ENCODE measurements around the gene ESR2.
"Not testable (repeated sequence)": the region's sequence is repeated elsewhere in the genome, so short reads cannot be mapped to it uniquely, and the experiment has no call there.

ESR2 gene

DNA sequence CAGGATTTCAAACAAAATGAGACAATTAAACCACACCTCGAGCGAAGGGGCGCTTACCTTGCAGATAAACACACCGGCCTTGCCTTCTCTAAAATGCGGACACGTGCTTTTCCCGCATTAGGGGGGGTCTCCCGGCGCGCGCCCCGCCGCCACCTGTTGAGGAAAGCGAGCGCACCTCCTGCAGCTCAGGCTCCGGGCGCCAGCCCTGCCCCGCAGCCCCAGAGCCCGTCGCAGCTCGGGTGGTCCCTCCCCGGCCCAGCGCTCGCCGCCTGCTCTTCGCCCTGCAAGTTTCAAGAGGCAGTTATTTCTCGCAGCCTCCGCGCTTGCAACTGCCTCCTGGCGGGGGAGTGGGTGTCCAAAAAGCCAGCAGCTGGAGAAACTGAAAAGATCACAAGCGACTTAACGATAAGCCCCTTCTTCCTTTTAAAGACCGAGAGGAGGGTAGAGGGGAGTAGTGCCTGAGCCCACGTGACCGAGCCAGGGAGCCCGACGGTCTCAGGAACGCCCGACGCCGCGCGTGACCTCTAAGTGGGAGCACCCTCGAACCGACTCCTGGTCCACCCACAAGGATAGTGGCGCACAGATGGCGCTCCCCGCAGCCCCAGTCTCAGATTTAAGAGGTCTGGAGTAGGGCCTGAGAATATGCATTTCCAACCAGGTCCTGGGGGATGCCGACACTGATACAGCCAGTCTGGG lies at the start of gene ESR2:
TSS of gene ESR2 (minus strand) at position 396 of the 696 bp plus-strand sequence. CDS start 11,386 bp downstream, outside the sequence.
- Mint-ChIP-seq H3K27me3 (peaks cover 0 to 26% of the 10 kb centered on the region in 2 donors), H3K4me3 (peak within 1 kb of the TSS; percentile 90 to 94), H3K36me3 (peaks cover 0 to 3% of the 10 kb centered on the region in 2 donors), H3K27ac (peak within 1 kb of the TSS; percentile 92), H3K4me1 (peaks cover 7 to 25% of the 10 kb centered on the region in 2 donors), H3K9me3 (no peaks in the 10 kb centered on the region)
- peak; percentile 59 to 62 for ATAC-seq (replicated peaks)
- DNase-seq: peak; percentile 39

DNA sequence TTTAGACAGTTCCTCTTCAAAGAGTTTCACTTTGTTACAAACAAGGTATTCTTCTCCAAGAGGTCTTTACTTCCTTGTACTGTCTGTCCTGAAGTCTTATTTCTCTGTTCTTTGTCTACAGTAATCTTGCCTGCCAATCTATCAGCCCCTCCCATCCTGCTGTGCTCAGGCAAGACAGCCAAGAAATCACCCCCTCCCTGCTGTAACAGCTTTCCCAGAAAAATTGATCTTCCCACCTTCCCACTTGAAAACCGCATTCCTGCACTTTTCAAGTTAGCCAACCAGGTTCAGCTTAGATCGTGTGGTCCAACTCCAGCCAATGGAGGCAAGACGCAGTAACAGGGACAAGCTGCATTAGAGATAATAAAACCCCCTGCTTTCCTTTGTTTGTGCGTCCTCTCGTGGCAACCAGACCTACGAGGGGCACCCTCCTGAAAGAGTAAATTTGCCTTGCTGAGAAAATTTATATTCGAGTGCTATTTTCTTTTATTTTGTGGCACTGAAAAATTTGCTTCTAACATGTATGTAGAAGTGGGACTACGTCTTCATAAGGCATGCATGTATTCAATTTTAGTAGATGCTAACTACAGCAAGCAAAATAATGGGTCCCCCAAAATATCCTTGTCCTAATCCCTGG lies 46.5 kb upstream of the ESR2 start:
- peak overlapping the region; percentile 80 for H3K27ac Mint-ChIP-seq
- peaks cover 12 to 23% of the 10 kb centered on the region in 2 donors for H3K4me1 Mint-ChIP-seq
- ATAC-seq (replicated peaks) (no peak), DNase-seq (no peak)
- peak overlapping the region in 1 of 2 donors; percentile 41 for H3K4me3 Mint-ChIP-seq
- no peaks in the 10 kb centered on the region for H3K27me3 Mint-ChIP-seq
- peaks cover 6 to 8% of the 10 kb centered on the region in 2 donors for H3K9me3 Mint-ChIP-seq
- H3K36me3 Mint-ChIP-seq: peaks cover 5 to 7% of the 10 kb centered on the region in 2 donors

DNA sequence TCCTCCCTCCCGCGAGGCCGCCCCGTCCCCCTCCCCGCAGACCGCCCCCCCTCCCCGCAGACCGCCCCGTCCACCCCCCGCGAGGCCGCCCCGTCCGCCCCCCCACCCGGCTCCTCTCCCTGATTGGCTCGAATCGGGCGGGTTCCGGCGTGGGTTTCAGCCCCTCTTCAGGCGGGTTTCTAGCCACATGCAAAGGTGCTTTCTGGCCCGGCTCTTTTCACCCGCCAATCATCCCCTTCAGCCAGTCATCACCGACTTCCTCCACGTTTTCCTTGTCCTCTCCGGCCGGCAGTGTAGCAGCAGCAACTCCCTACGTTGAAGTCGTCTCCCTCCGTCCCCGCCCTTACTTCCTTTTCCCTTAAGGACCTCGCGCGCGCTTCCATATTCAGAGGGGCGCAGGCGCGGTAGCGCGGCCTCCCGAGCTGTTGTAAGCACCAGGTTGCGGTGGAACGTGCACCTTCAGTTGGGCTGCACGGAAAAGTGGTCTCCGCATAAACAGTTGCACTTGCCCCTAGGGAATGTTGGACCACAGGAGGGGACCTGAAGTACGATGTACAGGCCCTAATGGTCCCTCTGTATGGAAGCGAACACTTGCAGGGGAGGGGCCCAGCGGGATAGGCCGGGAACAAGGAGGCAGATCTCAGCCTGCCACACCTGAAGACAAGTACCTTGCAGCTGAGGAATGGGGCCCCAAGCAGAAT lies 44.6 kb upstream of the ESR2 start:
- peaks cover 14 to 23% of the 10 kb centered on the region in 2 donors for H3K4me1 Mint-ChIP-seq
- H3K4me3 Mint-ChIP-seq: peak overlapping the region; percentile 87 to 99
- peak overlapping the region; percentile 97 for H3K27ac Mint-ChIP-seq
- H3K27me3 Mint-ChIP-seq: no peaks in the 10 kb centered on the region
- peaks cover 5 to 7% of the 10 kb centered on the region in 2 donors for H3K36me3 Mint-ChIP-seq
- DNase-seq: peak; percentile 92
- peak; percentile 89 to 91 for ATAC-seq (replicated peaks)
- peaks cover 6 to 8% of the 10 kb centered on the region in 2 donors for H3K9me3 Mint-ChIP-seq

DNA sequence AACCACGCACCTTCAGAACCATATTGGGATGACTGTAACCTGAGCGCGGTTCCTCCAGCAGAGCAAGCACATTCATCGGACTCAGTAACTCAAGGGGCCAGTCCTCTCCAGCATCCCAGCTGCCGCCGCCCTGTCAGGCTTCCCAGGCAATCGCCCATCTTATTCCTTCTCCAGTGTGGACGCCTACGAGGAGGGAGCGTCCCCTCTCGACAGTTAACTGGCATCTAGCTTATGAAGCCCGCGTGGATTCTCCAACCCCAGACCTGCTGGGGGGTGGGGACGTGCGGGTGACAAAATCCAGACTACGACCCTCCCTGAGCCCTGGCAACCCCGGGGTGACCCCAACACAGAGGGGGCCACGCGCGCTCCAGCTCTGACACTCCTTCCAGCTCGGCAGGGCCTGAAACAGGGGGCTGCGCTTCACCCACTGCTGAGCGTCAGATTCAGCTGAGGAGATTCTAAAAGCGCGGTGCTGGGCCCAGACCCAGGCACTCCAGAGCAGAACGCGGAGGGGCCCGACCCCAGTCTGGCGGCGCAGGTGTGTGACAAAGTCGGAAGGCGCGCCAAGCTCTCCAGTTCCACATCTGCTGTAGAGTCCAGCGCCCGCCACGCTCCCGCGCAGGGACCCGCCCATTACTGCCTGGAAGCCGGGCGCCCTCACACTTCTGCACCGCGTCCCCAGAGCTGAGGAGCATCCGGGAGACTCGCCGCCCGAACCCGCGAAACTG lies 43.9 kb upstream of the ESR2 start:
- no peaks in the 10 kb centered on the region for H3K27me3 Mint-ChIP-seq
- H3K4me3 Mint-ChIP-seq: peak overlapping the region; percentile 87 to 99
- DNase-seq (no peak), ATAC-seq (replicated peaks) (peak; percentile 79 to 81)
- peaks cover 6 to 8% of the 10 kb centered on the region in 2 donors for H3K9me3 Mint-ChIP-seq
- H3K27ac Mint-ChIP-seq: peak overlapping the region; percentile 97
- H3K4me1 Mint-ChIP-seq: peaks cover 14 to 23% of the 10 kb centered on the region in 2 donors
- peaks cover 5 to 9% of the 10 kb centered on the region in 2 donors for H3K36me3 Mint-ChIP-seq

DNA sequence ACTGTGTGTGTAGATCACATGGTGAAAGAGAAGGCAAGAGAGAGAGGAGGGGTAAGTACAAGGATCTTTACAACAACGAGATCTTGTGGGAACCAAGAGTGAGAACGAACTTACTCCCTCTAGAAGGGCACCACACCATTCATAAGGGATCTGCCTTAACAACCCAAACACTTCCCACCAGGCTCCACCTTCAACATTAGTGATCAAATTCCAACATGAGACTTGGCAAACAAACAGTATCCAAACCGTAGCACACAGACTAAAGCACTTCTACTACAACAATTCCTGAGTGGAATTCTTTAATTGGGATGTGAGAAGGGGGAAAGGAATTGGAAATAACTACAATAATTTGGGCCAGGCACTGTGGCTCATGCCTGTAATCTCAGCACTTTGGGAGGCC lies 35.0 kb upstream of the ESR2 start:
- H3K36me3 Mint-ChIP-seq: peaks cover 4 to 6% of the 10 kb centered on the region in 2 donors
- H3K4me1 Mint-ChIP-seq: no peaks in the 10 kb centered on the region
- peaks cover 0 to 6% of the 10 kb centered on the region in 2 donors for H3K27me3 Mint-ChIP-seq
- no peak overlapping the region for H3K27ac Mint-ChIP-seq
- no peaks in the 10 kb centered on the region for H3K9me3 Mint-ChIP-seq
- ATAC-seq (replicated peaks) (no peak), DNase-seq (no peak)
- H3K4me3 Mint-ChIP-seq: no peak overlapping the region

DNA sequence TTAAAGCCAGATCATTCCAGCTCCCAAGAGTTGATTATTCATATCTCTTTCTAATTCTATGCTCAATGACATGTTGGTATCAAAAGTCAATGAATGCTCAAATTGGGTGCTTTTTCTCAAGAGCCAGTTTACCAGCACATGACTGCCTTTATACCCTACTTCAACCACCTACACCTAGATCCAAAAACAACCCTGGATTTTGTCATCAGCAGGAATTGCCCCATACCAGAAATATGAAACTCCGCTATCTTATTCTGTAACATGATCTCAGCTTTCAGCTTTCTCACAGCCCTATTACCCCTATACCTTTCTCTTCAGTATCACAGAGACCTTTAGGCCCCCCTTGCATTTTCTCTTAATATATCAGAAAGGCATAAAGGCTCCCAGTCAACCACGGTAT lies 32.3 kb upstream of the ESR2 start:
- DNase-seq (no peak), ATAC-seq (replicated peaks) (no peak)
- Mint-ChIP-seq H3K4me3 (no peak overlapping the region), H3K27ac (no peak overlapping the region), H3K4me1 (no peaks in the 10 kb centered on the region), H3K9me3 (no peaks in the 10 kb centered on the region), H3K27me3 (peaks cover 0 to 6% of the 10 kb centered on the region in 2 donors), H3K36me3 (peaks cover 3 to 4% of the 10 kb centered on the region in 2 donors)

DNA sequence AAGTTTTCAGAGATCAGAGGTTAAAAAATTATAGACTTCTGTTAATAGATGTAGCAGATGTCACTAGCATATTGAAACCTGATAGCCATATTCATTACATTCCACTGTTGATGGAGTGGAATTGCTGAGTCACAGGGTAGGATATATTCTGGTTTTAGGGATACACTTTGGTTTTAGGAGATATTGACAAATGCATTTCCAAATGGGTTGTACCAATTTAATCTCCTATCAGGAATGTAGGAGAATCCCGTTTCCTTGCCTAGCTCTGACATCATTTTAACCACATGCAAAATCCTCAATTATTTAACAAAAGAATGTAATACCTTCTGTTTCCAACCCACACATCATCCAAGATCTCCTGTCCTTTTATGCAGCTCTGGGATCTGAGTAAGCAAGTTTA lies 30.7 kb upstream of the ESR2 start:
- peaks cover 3 to 6% of the 10 kb centered on the region in 2 donors for H3K27me3 Mint-ChIP-seq
- no peak overlapping the region for H3K4me3 Mint-ChIP-seq
- no peak for DNase-seq

DNA sequence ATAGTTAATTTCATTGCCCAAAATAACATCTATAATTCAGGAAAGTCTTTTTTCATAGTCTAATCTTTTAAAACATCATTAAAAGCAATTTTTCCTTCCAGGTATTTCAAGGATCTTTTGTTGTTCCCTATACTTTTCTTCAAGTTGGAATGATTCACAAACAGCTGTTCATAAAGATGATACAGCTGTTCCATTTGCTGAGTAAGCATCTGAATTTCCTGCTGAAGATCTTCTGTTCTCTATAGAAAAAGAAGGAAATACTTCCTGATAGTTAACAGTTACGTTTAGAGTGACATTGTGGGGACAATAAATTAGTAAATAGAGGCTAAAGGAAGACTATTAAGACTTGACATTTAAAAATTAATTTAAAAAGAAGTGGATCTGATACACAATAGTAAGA lies 30.3 kb upstream of the ESR2 start:
- H3K27me3 Mint-ChIP-seq: peaks cover 3 to 6% of the 10 kb centered on the region in 2 donors
- DNase-seq: no peak
- no peak for ATAC-seq (replicated peaks)

More for the DNA sequence above, 30.7 kb upstream of the ESR2 start:
- H3K36me3 Mint-ChIP-seq: peaks cover 3 to 4% of the 10 kb centered on the region in 2 donors
- H3K4me1 Mint-ChIP-seq: no peaks in the 10 kb centered on the region
- H3K27ac Mint-ChIP-seq: no peak overlapping the region
- ATAC-seq (replicated peaks): no peak
- no peaks in the 10 kb centered on the region for H3K9me3 Mint-ChIP-seq

DNA sequence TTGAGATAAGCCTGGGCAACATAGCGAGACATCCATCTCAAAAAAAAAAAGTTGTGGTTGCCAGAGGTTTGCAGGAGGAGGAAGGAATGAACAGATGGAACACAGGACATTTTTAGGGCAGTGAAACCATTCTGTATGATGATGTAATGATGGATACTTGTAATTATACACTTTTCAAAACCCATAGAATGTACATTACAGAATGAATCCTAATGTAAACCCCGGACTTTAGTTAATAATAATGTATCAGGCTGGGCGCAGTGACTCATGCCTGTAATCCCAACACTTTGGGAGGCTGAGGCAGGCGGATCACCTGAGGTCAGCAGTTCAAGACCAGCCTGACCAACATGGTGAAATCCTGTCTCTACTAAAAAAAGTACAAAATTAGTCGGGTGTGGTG lies 26.2 kb upstream of the ESR2 start:
- ATAC-seq (replicated peaks); H3K4me1 Mint-ChIP-seq; DNase-seq; H3K9me3 Mint-ChIP-seq; H3K4me3 Mint-ChIP-seq; H3K36me3 Mint-ChIP-seq; H3K27ac Mint-ChIP-seq: not testable (repeated sequence)
- peaks cover 3 to 11% of the 10 kb centered on the region in 2 donors for H3K27me3 Mint-ChIP-seq

More for the DNA sequence above, 30.3 kb upstream of the ESR2 start:
- peaks cover 3 to 4% of the 10 kb centered on the region in 2 donors for H3K36me3 Mint-ChIP-seq
- no peak overlapping the region for H3K27ac Mint-ChIP-seq
- no peaks in the 10 kb centered on the region for H3K4me1 Mint-ChIP-seq
- no peaks in the 10 kb centered on the region for H3K9me3 Mint-ChIP-seq
- H3K4me3 Mint-ChIP-seq: no peak overlapping the region

DNA sequence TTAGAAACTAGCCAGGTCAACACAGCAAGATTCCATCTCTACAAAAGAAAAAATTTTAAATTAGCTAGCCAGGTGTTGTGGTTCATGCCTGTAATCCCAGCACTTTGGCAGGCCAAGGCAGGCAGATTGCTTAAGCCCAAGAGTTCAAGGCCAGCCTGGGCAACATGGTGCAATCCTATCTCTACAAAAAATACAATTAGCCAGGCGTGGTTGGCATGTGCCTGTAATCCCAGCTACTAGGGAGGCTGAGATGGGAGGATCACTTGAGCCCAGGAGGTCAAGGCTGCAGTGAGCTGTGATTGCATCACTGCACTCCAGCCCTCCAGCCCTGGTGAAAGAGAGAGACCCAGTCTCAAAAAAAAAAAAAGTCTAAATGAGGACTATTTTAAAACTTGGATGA lies 24.5 kb upstream of the ESR2 start:
- ATAC-seq (replicated peaks); H3K4me3 Mint-ChIP-seq; H3K27ac Mint-ChIP-seq; H3K4me1 Mint-ChIP-seq; H3K27me3 Mint-ChIP-seq; H3K9me3 Mint-ChIP-seq; DNase-seq; H3K36me3 Mint-ChIP-seq: not testable (repeated sequence)

DNA sequence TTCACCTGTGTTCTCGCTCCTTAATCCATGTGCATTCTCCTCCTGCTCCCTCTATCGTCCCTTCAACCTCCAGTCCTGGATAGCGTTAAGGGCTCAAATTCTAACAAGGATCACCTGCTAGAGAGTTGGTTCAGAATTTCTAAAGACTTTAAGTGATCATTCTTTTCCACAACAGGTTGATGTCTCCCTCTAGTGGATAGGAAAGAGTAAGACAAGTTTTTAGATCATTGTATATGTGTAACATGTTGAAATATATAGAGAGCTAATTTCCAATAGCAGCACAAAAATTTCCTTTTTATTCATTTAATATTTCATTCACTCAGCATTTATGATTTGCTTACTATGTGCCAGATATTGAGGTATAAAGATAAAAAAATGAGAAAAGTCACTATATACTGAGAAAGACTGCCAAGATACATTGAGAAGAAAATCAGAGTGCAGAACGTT lies 9.3 kb upstream of the ESR2 start:
- no peaks in the 10 kb centered on the region for H3K9me3 Mint-ChIP-seq
- no peaks in the 10 kb centered on the region for H3K36me3 Mint-ChIP-seq
- H3K27me3 Mint-ChIP-seq: no peaks in the 10 kb centered on the region
- ATAC-seq (replicated peaks) (peak; percentile 66 to 74), DNase-seq (no peak)
- H3K4me1 Mint-ChIP-seq: no peaks in the 10 kb centered on the region
- no peak overlapping the region for H3K27ac Mint-ChIP-seq
- H3K4me3 Mint-ChIP-seq: no peak overlapping the region

DNA sequence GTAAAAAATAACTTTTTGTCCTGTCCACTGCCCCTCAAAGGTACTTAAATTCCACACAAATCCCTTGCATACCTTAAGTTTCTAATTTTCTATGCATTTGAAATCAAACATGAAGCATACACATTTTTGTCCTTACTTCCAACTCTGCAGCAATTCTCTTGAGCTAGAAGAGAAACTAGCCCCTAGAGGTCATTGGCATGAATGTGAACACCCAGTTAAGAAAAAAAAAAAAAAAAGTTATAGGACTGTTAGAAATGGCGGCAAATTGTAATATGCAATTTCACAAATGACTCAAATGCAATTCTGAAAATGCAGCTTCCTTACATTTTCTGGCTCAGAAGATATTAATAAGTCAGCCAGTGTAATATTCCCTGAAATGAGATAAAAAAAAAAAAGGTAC lies 4.6 kb upstream of the ESR2 start:
- Mint-ChIP-seq H3K36me3 (no peaks in the 10 kb centered on the region), H3K9me3 (no peaks in the 10 kb centered on the region), H3K4me1 (peaks cover 5 to 14% of the 10 kb centered on the region in 2 donors), H3K27me3 (peaks cover 0 to 19% of the 10 kb centered on the region in 2 donors), H3K4me3 (no peak overlapping the region), H3K27ac (no peak overlapping the region)
- ATAC-seq (replicated peaks) (no peak), DNase-seq (no peak)

DNA sequence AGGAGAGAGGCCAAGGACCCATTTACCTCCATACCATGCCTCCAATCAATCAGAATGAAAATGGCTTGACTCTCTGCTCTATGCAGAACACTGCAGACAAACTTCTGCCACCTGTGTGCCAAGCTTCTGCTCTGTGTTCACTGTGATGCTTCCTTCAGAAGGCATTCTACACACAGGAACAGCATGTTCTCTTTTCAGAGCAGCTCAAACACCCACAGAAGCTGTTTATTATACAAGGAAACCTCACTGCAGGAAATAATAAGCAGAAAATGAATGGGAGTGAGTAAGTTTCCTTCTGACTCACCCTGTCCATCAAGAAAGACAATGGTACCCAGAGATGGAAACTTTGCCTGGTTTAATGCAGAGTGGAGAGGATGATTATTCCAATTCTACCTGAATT lies 2.4 kb upstream of the ESR2 start:
- Mint-ChIP-seq H3K27me3 (peaks cover 0 to 26% of the 10 kb centered on the region in 2 donors), H3K4me3 (no peak overlapping the region), H3K9me3 (no peaks in the 10 kb centered on the region), H3K4me1 (peaks cover 5 to 25% of the 10 kb centered on the region in 2 donors), H3K27ac (no peak overlapping the region), H3K36me3 (no peaks in the 10 kb centered on the region)
- ATAC-seq (replicated peaks): no peak
- DNase-seq: no peak
